Posterior vena cava (tissue), 2 donors: ENCODE measurements around the gene ROR1. TPM values are rescaled to one million over a fixed set of nuclear protein-coding genes. Genes with fewer than 3 reads are reported as not detected.

Source experiments
- DNase-seq: peaks from one replicate; pipeline ENCODE4 v3.0.0-alpha.2; 2020; ENCODE audit warnings: low spot score
- intact Hi-C, 2 donors: fragments of 100-400 bp; cut with DNase I; formaldehyde crosslinking; loops; one replicate each; pipeline versions ENCODE4 v1.14.1 to v1.14.2; 2022 to 2023
- total RNA-seq, 2 donors: library from RNA; stranded (reverse); fragmentation: NEBNext Ultra II Directional; extraction: Animal tissue kit (Norgen Biotek cat#: 25700); gene quantifications; one replicate each; pipeline ENCODE4 v1.2.1, GENCODE V29; 2021
- donor health status: DM: yes; HTN: yes; CAD: no.
- donor health status: DM: yes; HTN: yes; CAD: no.

Gene ROR1
- total RNA-seq, 2 donors from 2014 or later, result 19.3 to 25.8 TPM

DNA sequence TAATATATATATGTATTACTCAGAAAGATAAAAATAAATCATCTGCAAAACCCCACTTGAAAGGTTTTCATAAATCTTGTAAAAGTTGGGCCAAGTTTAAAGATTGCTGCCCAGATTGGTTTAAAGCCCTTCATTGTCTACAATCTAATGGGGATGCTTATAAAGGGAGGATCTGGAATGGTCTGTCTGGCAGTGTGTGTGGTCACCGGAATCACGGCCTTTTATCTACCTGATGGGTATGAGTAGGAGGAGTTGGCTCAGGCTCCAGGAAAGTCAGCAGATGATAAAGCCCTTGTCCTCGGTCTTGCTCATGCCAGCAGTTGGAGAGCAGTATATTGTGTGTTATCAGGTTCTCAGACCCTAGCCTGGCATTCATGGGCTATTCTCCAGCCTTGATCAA is 197.7 kb downstream of the ROR1 start:
- intact Hi-C loops, result no loop called here

GRCh38 chr1:63973005-63973419 is 199.2 kb downstream of the ROR1 start:
- no peak for DNase-seq
- intact Hi-C loops, result no loop called here

More for the DNA sequence above, 197.7 kb downstream of the ROR1 start:
- no peak for DNase-seq

DNA sequence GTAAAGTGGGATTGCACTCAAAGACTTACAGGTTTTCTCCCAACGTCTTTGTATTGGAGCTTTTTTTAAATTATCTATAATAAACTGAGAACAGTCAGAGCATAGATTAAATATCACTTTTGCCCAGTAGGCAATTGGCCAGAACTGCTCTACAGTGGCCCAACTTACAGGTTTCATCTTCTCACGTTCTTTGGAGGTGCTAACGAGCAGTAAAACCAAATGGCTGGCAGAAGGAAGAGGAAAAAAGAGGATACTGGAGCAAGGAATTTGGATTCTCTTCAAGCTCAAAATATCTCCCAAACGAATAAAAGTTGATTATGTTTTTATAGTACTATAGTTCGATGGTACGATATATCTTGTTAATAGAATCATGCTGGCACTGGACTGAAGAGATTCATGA is 201.1 kb downstream of the ROR1 start:
- intact Hi-C loops, result no loop called here

DNA sequence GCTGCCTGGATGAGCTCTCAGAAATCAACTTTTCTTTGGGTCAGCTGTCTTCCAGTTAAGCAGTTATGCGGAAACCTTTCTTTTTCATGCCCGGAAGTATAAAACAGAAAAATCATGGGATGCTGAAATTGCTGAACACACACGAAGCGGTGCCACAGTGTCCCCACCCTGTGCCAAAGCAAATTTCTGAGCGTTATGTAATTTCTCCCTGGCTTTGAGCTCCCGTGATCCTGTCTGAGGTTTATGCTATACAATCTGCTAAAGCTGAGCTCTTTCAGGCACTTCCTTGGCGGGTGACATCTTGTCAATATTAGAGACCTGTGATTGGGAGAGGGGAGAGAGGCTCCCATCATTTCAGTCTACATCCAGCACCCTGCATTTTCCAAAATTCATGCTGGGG is 201.7 kb downstream of the ROR1 start:
- DNase-seq, result no peak
- intact Hi-C loops, result no loop called here

More for the DNA sequence above, 201.1 kb downstream of the ROR1 start:
- DNase-seq, result no peak

GRCh38 chr1:63976006-63976405 is 202.2 kb downstream of the ROR1 start:
- no peak for DNase-seq
- intact Hi-C loops, result no loop called here

GRCh38 chr1:63977466-63977865 is 203.6 kb downstream of the ROR1 start:
- intact Hi-C loops, result no loop called here
- no peak for DNase-seq

DNA sequence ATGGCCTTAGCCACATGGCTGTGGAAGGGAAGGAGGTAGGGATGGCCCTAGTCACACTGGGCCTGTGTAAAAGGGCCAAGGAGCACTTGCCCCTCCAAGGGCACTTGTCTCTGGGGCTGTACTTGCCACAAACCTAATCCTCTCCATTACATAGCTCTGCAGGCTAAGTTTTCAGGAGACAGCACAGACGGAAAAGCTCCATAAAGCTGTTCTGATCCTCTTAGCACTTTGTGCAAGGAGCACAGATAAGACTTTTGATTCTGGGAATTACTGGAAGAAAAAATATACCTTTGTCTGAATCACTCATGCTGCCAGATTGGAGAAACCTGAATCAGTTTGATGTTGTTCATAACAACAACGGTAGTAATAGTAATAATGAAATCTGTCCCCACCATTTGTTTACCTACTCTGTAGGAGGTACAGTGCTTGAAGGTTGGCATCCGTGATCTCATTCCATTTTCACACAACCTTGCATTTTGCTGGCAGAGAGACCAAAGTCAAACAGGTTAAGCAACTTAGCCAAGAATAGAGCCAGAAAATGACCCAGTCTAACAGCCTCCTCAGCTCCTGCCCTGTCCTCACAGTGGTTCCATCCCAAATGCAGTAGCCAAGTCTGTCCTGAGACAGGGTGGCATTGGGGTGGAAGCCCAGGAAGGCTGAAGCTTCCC is 207.1 kb downstream of the ROR1 start:
- intact Hi-C loops, result no loop called here
- no peak for DNase-seq

GRCh38 chr1:63981408-63981773 is 207.6 kb downstream of the ROR1 start:
- DNase-seq, result no peak
- intact Hi-C loops, result no loop called here

- intact Hi-C loops, result no loop called here
- no peak for DNase-seq
Observed at GRCh38 chr1:63982201-63982600, 208.4 kb downstream of the ROR1 start.

DNA sequence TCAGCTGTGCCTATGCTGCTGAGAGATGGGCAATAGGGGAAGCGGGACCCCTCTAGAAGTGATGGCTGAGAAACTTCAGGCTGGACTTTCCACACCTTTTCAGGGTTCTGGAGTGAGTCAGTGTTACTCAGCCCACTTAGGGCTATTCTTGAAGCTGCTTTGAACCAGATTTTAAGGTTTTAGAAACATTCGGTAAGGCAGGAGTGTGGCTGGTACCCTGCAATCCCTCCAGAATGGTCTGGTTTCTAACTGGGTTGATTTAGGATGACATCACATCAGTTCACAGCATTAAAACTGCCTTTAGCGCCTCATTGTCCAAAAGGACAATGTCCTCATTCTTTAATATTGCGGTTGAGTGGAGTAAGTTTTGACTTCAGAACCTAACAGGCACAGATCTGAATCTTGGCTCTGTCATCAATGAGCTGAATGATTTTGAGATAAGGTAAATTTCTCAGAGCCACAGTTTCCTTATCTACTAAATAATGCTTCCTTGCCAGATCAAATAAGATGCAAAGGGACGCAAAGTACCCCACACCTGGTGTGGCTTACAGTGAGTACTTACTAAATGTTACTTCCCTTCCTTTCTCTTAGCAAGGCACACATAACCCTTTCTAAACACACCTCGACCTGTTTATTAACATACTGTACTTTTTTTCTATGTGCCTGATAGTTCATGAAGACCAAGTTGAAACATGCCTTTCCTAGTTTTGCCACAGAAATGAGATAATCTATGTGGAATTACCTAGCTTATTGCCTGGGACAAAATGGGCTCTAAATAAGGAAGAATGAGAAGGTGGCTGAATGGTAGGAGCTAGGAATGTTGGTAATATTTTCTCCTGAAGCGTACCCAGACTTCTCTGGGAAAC is 209.8 kb downstream of the ROR1 start:
- intact Hi-C loops, result no loop called here

GRCh38 chr1:63984257-63984929 is 210.6 kb downstream of the ROR1 start:
- no peak for DNase-seq
- intact Hi-C loops, result no loop called here

More for the DNA sequence above, 209.8 kb downstream of the ROR1 start:
- no peak for DNase-seq

DNA sequence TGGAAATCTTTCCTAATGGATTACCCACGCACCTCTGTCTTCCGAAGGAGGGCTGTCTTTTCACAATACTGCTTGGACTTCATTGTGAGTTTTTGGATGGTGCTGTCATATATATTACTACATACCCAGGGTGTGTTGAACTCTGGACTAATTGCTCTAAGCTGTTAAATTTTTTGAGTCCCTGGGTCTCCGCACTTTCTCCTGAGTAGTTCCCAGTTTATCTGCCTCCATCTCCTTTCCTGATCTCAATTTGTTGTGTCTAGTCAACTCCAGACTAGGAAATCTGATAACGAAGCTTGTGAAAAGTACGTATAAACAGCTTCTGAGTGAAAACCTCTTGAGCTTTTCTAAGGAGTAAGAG is 211.1 kb downstream of the ROR1 start:
- intact Hi-C loops, result no loop called here

DNA sequence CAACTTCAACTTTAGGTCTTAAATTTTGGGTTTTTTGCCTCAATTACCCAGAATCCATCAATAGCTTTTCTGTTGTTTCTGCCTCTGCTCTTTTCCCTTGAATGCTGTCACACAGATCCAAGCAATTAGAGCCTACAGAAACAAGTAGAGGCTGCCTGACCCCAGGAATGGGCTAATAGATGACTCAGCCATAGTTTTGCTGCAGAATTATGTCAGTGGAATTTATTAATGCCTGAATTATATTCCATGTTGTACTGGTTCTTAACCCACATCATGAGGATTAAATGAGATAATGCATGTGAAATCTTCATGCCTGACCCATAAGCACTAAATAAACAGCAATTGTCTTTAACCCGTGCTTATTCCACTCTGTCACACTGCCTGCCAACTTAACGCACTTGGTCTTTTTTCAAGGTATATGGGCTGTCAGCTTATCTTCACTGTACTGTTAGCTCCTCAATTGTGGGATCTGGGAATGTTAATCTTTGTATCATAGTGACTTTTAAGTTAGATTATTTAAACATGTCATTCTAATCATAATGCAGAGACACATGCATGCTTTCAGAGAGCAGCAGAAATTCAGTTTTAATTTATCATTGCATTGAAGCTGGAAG is 213.3 kb downstream of the ROR1 start:
- no peak for DNase-seq
- intact Hi-C loops, result no loop called here

More for the DNA sequence above, 211.1 kb downstream of the ROR1 start:
- DNase-seq, result no peak

DNA sequence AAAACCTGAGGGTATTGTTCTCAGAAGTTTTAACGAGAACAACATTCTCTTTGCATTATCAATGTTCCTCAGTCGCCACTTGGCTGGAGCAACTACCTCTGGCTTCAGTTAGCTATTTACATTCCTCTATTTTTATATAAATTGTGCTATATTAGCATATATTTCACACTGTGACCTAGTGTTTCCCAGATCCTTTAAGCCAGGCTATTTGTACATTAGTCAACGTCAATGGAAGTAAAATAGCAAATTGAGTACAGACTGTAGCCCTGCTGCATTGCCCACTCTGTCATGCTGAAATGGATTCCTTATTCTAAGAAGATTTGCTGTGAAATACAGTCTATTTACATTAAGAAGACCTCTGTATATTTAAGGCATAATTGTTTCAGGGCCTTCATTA is 213.8 kb downstream of the ROR1 start:
- intact Hi-C loops, result no loop called here
- no peak for DNase-seq

- intact Hi-C loops, result no loop called here
- DNase-seq, result no peak
Observed at GRCh38 chr1:63988941-63989340, 215.1 kb downstream of the ROR1 start.

GRCh38 chr1:63991685-63992084 is 217.9 kb downstream of the ROR1 start:
- no peak for DNase-seq
- intact Hi-C loops, result no loop called here

- intact Hi-C loops, result no loop called here
Observed at GRCh38 chr1:64000021-64000420, 226.2 kb downstream of the ROR1 start.

GRCh38 chr1:64001038-64001437 is 227.2 kb downstream of the ROR1 start:
- no peak for DNase-seq
- intact Hi-C loops, result no loop called here

More at GRCh38 chr1:64000021-64000420, 226.2 kb downstream of the ROR1 start:
- no peak for DNase-seq

- no peak for DNase-seq
- intact Hi-C loops, result no loop called here
Observed at GRCh38 chr1:64004451-64005025, 230.7 kb downstream of the ROR1 start.

- intact Hi-C loops, result no loop called here
Observed at GRCh38 chr1:64005801-64006200, 232.0 kb downstream of the ROR1 start.

More at GRCh38 chr1:64005801-64006200, 232.0 kb downstream of the ROR1 start:
- no peak for DNase-seq
